Retinal pigment epithelial cell (primary cell): ENCODE measurements around the gene BBIP1.
A peak's percentile ranks its signal among the peaks of the same experiment; 100 is the strongest.

Source experiments
- DNase-seq: peaks from one replicate; pipeline ENCODE4 v3.0.0-alpha.2; 2010; ENCODE audit warnings: low read depth
- H3K4me3 ChIP-seq: 2 replicates; pipeline ENCODE4 v1.5.1; 2011; ENCODE audit warnings: mild to moderate bottlenecking, low read length, control low read depth, moderate library complexity
- TF ChIP-seq, protein P1 (sequence below): conservative IDR thresholded peaks from 2 replicates; pipeline ENCODE4 v1.5.1; 2011; ENCODE audit warnings: low read depth, low read length, control low read depth, inconsistent platforms

Gene BBIP1

DNA sequence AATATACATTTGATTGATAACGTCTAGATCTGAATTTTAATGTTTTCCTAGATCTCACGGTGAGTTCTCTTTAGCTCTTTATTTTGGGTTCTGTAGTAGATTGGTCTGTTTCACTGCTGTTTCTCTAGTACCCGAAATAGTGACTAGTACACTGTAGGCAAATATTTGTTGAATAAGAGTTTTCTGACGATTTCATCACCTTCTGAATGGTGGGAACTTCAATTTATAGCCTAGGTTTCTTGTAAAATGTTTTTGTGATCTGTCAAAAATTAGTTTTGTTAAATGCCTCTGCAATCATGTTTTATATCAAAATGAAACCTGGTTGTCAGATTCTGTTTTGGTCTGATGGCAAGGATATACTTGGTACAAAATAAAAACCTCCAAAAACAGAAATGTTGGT, 37.1 kb downstream of the BBIP1 start:
- DNase-seq = no peak
- TF ChIP-seq, protein P1, sequence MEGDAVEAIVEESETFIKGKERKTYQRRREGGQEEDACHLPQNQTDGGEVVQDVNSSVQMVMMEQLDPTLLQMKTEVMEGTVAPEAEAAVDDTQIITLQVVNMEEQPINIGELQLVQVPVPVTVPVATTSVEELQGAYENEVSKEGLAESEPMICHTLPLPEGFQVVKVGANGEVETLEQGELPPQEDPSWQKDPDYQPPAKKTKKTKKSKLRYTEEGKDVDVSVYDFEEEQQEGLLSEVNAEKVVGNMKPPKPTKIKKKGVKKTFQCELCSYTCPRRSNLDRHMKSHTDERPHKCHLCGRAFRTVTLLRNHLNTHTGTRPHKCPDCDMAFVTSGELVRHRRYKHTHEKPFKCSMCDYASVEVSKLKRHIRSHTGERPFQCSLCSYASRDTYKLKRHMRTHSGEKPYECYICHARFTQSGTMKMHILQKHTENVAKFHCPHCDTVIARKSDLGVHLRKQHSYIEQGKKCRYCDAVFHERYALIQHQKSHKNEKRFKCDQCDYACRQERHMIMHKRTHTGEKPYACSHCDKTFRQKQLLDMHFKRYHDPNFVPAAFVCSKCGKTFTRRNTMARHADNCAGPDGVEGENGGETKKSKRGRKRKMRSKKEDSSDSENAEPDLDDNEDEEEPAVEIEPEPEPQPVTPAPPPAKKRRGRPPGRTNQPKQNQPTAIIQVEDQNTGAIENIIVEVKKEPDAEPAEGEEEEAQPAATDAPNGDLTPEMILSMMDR = no peak
- H3K4me3 ChIP-seq = no peak overlapping the region

- no peak overlapping the region for H3K4me3 ChIP-seq
- TF ChIP-seq, protein P1 = no peak
- no peak for DNase-seq
These were observed 37.7 kb downstream of the BBIP1 start for GRCh38 chr10:110881247-110881646.

DNA sequence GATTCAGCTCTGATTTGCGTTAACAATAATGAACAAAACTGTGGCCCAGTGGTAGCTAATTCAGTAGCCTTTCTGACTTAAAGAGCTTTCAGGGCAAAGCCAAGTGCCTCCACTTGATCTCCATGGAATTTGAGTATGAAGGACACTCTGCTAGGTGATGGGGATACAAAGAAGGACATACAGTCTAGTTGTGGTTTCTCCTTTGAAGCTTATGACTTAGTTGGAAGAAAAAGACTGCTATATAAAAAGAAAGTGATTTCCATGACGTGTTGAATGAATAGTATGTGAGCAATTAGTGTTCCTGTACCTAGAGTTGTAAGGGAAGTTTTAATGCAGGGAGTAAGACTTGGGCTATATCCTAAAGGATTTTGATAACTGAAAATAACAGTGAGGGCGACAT, 39.0 kb downstream of the BBIP1 start:
- no peak for DNase-seq
- H3K4me3 ChIP-seq = no peak overlapping the region
- TF ChIP-seq, protein P1 = no peak

GRCh38 chr10:110876788-110877187, 42.2 kb downstream of the BBIP1 start:
- DNase-seq = no peak
- TF ChIP-seq, protein P1 = no peak
- no peak overlapping the region for H3K4me3 ChIP-seq

- TF ChIP-seq, protein P1 = no peak
- no peak overlapping the region for H3K4me3 ChIP-seq
- DNase-seq = no peak
These were observed 43.0 kb downstream of the BBIP1 start for GRCh38 chr10:110876000-110876399.

- TF ChIP-seq, protein P1 = no peak
- H3K4me3 ChIP-seq = peak overlapping the region; percentile 76
- no peak for DNase-seq
These were observed 45.0 kb downstream of the BBIP1 start for GRCh38 chr10:110873951-110874350.

DNA sequence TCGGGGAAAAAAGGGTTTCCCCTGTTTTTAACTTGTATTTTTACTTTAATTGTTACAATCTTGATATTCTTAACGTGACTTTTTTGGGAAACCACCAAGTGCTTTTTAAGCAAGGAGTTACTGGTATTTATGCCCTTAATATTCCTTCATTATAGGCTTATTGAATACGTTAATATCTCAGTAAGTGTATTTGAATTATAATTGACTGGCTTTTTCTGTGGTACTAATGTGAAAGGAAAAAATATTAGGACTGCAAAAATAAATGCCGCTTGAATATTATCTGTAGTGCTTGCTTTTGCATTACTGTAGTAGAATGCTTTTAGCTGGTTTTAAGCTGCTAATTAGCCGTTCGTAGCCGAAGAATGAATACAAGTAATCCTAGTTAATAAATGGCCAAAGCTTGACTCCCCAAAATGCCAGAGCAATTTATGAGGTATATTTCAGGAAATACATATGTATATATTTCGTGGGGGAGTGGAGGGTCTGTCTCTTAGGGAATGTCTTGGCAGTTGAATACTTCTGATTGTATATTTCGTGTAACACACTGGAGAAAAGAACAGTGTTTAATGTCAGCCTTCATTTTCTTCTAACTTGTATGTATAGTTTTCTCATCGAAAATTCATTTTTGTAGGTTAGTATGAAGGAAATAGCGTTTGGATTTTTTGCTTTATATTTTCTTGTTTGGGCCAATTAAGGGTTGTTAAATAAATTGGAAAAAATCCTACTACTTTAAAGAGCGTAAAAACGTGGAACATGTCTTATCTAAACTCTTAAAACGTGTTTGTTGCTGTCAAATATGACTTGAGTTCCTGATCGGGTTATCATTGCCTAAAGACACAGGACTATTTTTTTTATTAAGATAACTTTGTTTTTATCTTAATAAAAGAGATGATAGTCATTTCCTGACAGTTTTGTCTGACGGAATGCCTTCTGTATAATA, 45.7 kb downstream of the BBIP1 start:
- peak overlapping the region; percentile 76 for H3K4me3 ChIP-seq
- TF ChIP-seq, protein P1 = no peak
- no peak for DNase-seq
